HepG2 (cell line): ENCODE data around the gene NEK8. TPM values are rescaled to one million over a fixed set of nuclear protein-coding genes. Genes with fewer than 3 reads are reported as not detected.
A peak's percentile ranks its signal among the peaks of the same experiment; 100 is the strongest.

Experiments
- BCL6 ChIP-seq: IDR thresholded peaks from 2 replicates; pipeline ENCODE4 v1.6.1; 2016; ENCODE audit warnings: missing genetic modification reagents, missing compliant biosample characterization
- CCDC6 ChIP-seq: sonication (generic); formaldehyde crosslinking; IDR thresholded peaks from 2 replicates; pipeline ENCODE4 v1.8.1; 2022; ENCODE audit warnings: mild to moderate bottlenecking, missing genetic modification reagents, moderate library complexity
- HMGXB3 ChIP-seq: sonication (generic); formaldehyde crosslinking; IDR thresholded peaks from 2 replicates; pipeline ENCODE4 v1.4.0; 2020; ENCODE audit warnings: missing genetic modification reagents, borderline replicate concordance
- ZBTB3 ChIP-seq: sonication (generic); formaldehyde crosslinking; IDR thresholded peaks from 2 replicates; pipeline ENCODE4 v1.4.0; 2020; ENCODE audit warnings: low read depth, mild to moderate bottlenecking, moderate library complexity, missing genetic modification reagents, borderline replicate concordance
- ZHX2 ChIP-seq, 2 experiments: sonication (generic) in 1 of 2; formaldehyde crosslinking in 1 of 2; IDR thresholded peaks; 2 replicates each; pipeline versions ENCODE4 v1.6.1 to v1.9.0; 2014 to 2022; ENCODE audit warnings: antibody characterized with exemption in 1 of 2, borderline replicate concordance in 1 of 2, inconsistent platforms in 1 of 2, low read depth in 1 of 2, missing genetic modification reagents in 1 of 2
- ZNF17 ChIP-seq: sonication (generic); formaldehyde crosslinking; IDR thresholded peaks from 2 replicates; pipeline ENCODE4 v1.5.0; 2020; ENCODE audit warnings: mild to moderate bottlenecking, missing genetic modification reagents
- ZNF225 ChIP-seq: sonication (generic); formaldehyde crosslinking; IDR thresholded peaks from 2 replicates; pipeline ENCODE4 v1.4.0; 2020; ENCODE audit warnings: mild to moderate bottlenecking, missing genetic modification reagents
- ZNF281 ChIP-seq: sonication (generic); formaldehyde crosslinking; IDR thresholded peaks from 2 replicates; pipeline ENCODE4 v1.4.0; 2020; ENCODE audit warnings: missing genetic modification reagents, borderline replicate concordance
- ZNF766 ChIP-seq: sonication (generic); formaldehyde crosslinking; IDR thresholded peaks from 2 replicates; pipeline ENCODE4 v1.5.0; 2020; ENCODE audit warnings: missing genetic modification reagents, borderline replicate concordance
- ZNF781 ChIP-seq: sonication (generic); formaldehyde crosslinking; IDR thresholded peaks from 2 replicates; pipeline ENCODE4 v1.5.1; 2020; ENCODE audit warnings: borderline replicate concordance, mild to moderate bottlenecking, missing genetic modification reagents; ENCODE audit errors: not compliant biosample characterization
- polyA plus RNA-seq, 8 experiments: library from polyadenylated mRNA; depleted of rRNA in 3 of 8; stranded (reverse) in 7 of 8; unstranded in 1 of 8; fragments of >200 nt; fragmentation: Illumina TruSeq in 4 of 8; extraction: Trizol in 4 of 8; gene quantifications; 2 replicates each; pipeline versions ENCODE4 v1.2.1 to v1.2.3, GENCODE V29; 2011 to 2016; ENCODE audit warnings: low read depth in 4 of 8, missing spikeins in 1 of 8, mixed read lengths in 1 of 8; ENCODE audit not compliant: insufficient read depth in 1 of 8
- total RNA-seq, 5 experiments: library from RNA; depleted of rRNA; stranded (reverse); fragments of >200 nt; fragmentation: Illumina TruSeq; extraction: Trizol; gene quantifications; 2 replicates each; pipeline ENCODE4 v1.2.3, GENCODE V29; 2016; ENCODE audit warnings: low read depth in 1 of 5

The NEK8 gene
- total and polyA plus RNA-seq, 2 of the 13 experiments (the other 11 are each of a cell fraction or from before 2014, with no cell fraction given) = 5.8 to 13.5 TPM

- TF ChIP-seq HMGXB3 = no peak
- TF ChIP-seq ZBTB3 (CRISPR knock-in tag) = no peak
- peak; percentile 8; the same call in 1 of the 2 replicates for TF ChIP-seq BCL6 (CRISPR knock-in tag)
- TF ChIP-seq CCDC6 (CRISPR knock-in tag) = peak; percentile 47; the same call in 1 of the 2 replicates
- no peak for TF ChIP-seq ZNF17
- no peak for TF ChIP-seq ZNF281 (CRISPR knock-in tag)
- TF ChIP-seq ZNF766 = peak; percentile 72; the same call in 1 of the 2 replicates
- no peak for TF ChIP-seq ZNF781 (CRISPR knock-in tag)
- no peak for TF ChIP-seq ZHX2 (IDR thresholded peaks at IDR 0.05; ENCODE audit: low read depth)
- no peak for TF ChIP-seq ZHX2 (CRISPR knock-in tag; IDR thresholded peaks at IDR 0.05; ENCODE audit: borderline replicate concordance)
- peak; percentile 95 for TF ChIP-seq ZNF225 (CRISPR knock-in tag)
These were observed 2.8 kb upstream of the NEK8 start (continued) for GRCh38 chr17:28725660-28726225.
